ENCODE data around the gene RGL2.
"Not testable (repeated sequence)": the region's sequence is repeated elsewhere in the genome, so short reads cannot be mapped to it uniquely, and the experiment has no call there.

The RGL2 gene

GRCh38 chr6:33280539-33280938 lies 18.2 kb downstream of the RGL2 start:
- Histone ChIP-seq H3K27me3 (ENCODE audit: control insufficient read depth, insufficient read depth, low read length, poor library complexity, severe bottlenecking) (no peaks in the 10 kb centered on the region), H3K9me3 (ENCODE audit: control insufficient read depth, low read length) (no peaks in the 10 kb centered on the region), H3K4me3 (ENCODE audit: insufficient read depth, low read depth, low read length) (no peak overlapping the region), H3K27ac (ENCODE audit: insufficient read depth, low read depth, low read length, poor library complexity, severe bottlenecking) (no peak overlapping the region), H3K4me1 (ENCODE audit: control insufficient read depth, insufficient read depth, low read length) (no peaks in the 10 kb centered on the region), H3K36me3 (ENCODE audit: control insufficient read depth, insufficient read depth, low read length) (peaks cover 17% of the 10 kb centered on the region)
- 93 to 95% methylated on average over 6 of the region's 6 CpGs for WGBS, 2 experiments

- Histone ChIP-seq H3K4me3 (ENCODE audit: insufficient read depth, low read depth, low read length) (no peak overlapping the region), H3K27me3 (ENCODE audit: control insufficient read depth, insufficient read depth, low read length, poor library complexity, severe bottlenecking) (no peaks in the 10 kb centered on the region), H3K4me1 (ENCODE audit: control insufficient read depth, insufficient read depth, low read length) (peaks cover 5% of the 10 kb centered on the region), H3K9me3 (ENCODE audit: control insufficient read depth, low read length) (no peaks in the 10 kb centered on the region), H3K36me3 (ENCODE audit: control insufficient read depth, insufficient read depth, low read length) (peaks cover 21% of the 10 kb centered on the region), H3K27ac (ENCODE audit: insufficient read depth, low read depth, low read length, poor library complexity, severe bottlenecking) (no peak overlapping the region)
- 67 to 74% methylated on average over 5 of the region's 5 CpGs for WGBS, 2 experiments
Measured at GRCh38 chr6:33279971-33280511, 18.7 kb downstream of the RGL2 start.

DNA sequence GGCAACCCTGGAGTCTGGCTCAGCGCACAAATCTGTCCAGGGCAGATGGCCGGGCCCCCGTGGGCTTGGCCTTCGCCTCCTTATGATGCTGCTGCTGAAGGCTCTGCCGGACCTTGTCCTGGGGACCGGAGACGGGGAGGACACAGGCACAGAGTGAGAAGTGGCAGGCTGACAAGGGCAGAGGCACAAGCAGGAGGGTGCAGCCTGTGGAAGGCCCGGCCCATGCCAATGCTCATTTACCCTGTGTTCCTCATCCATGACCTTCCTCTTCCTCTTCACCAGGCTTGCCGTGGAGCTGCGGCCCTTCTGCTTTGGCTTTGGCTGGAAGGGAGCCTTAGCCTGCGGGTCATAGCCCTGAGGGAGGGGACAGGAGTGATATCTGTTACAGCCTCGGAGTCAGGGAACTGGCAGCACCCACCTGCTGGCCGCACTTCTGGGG lies 19.5 kb downstream of the RGL2 start:
- no peaks in the 10 kb centered on the region for H3K27me3 ChIP-seq (ENCODE audit: control insufficient read depth, insufficient read depth, low read length, poor library complexity, severe bottlenecking)
- H3K36me3 ChIP-seq (ENCODE audit: control insufficient read depth, insufficient read depth, low read length) = peaks cover 23% of the 10 kb centered on the region
- WGBS, 2 experiments = 94% methylated on average over 13 of the region's 13 CpGs

GRCh38 chr6:33278810-33279209 lies 19.9 kb downstream of the RGL2 start:
- Histone ChIP-seq H3K36me3 (ENCODE audit: control insufficient read depth, insufficient read depth, low read length) (peaks cover 20% of the 10 kb centered on the region), H3K4me1 (ENCODE audit: control insufficient read depth, insufficient read depth, low read length) (peaks cover 15% of the 10 kb centered on the region), H3K9me3 (ENCODE audit: control insufficient read depth, low read length) (no peaks in the 10 kb centered on the region), H3K27ac (ENCODE audit: insufficient read depth, low read depth, low read length, poor library complexity, severe bottlenecking) (no peak overlapping the region), H3K27me3 (ENCODE audit: control insufficient read depth, insufficient read depth, low read length, poor library complexity, severe bottlenecking) (no peaks in the 10 kb centered on the region), H3K4me3 (ENCODE audit: insufficient read depth, low read depth, low read length) (no peak overlapping the region)
- 89 to 91% methylated on average over 3 of the region's 3 CpGs for WGBS, 2 experiments

More for the DNA sequence above, 19.5 kb downstream of the RGL2 start:
- no peak overlapping the region for H3K27ac ChIP-seq (ENCODE audit: insufficient read depth, low read depth, low read length, poor library complexity, severe bottlenecking)
- no peak overlapping the region for H3K4me3 ChIP-seq (ENCODE audit: insufficient read depth, low read depth, low read length)
- H3K4me1 ChIP-seq (ENCODE audit: control insufficient read depth, insufficient read depth, low read length) = peaks cover 12% of the 10 kb centered on the region
- H3K9me3 ChIP-seq (ENCODE audit: control insufficient read depth, low read length) = no peaks in the 10 kb centered on the region

- no peak overlapping the region for H3K4me3 ChIP-seq (ENCODE audit: insufficient read depth, low read depth, low read length)
- H3K9me3 ChIP-seq (ENCODE audit: control insufficient read depth, low read length) = no peaks in the 10 kb centered on the region
- peaks cover 18% of the 10 kb centered on the region for H3K36me3 ChIP-seq (ENCODE audit: control insufficient read depth, insufficient read depth, low read length)
- H3K4me1 ChIP-seq (ENCODE audit: control insufficient read depth, insufficient read depth, low read length) = peaks cover 18% of the 10 kb centered on the region
- no peaks in the 10 kb centered on the region for H3K27me3 ChIP-seq (ENCODE audit: control insufficient read depth, insufficient read depth, low read length, poor library complexity, severe bottlenecking)
- 90 to 91% methylated on average over 9 of the region's 9 CpGs for WGBS, 2 experiments
- H3K27ac ChIP-seq (ENCODE audit: insufficient read depth, low read depth, low read length, poor library complexity, severe bottlenecking) = no peak overlapping the region
Measured at GRCh38 chr6:33278392-33278741, 20.4 kb downstream of the RGL2 start.

- WGBS, 2 experiments = 56 to 59% methylated on average over 39 of the region's 39 CpGs
- Histone ChIP-seq H3K9me3 (ENCODE audit: control insufficient read depth, low read length) (no peaks in the 10 kb centered on the region), H3K27ac (ENCODE audit: insufficient read depth, low read depth, low read length, poor library complexity, severe bottlenecking) (peak overlapping the region; percentile 86), H3K27me3 (ENCODE audit: control insufficient read depth, insufficient read depth, low read length, poor library complexity, severe bottlenecking) (no peaks in the 10 kb centered on the region), H3K4me3 (ENCODE audit: insufficient read depth, low read depth, low read length) (peak overlapping the region; percentile 56), H3K36me3 (ENCODE audit: control insufficient read depth, insufficient read depth, low read length) (peaks cover 21% of the 10 kb centered on the region), H3K4me1 (ENCODE audit: control insufficient read depth, insufficient read depth, low read length) (peaks cover 24% of the 10 kb centered on the region)
Measured at GRCh38 chr6:33277663-33278391, 20.9 kb downstream of the RGL2 start.

DNA sequence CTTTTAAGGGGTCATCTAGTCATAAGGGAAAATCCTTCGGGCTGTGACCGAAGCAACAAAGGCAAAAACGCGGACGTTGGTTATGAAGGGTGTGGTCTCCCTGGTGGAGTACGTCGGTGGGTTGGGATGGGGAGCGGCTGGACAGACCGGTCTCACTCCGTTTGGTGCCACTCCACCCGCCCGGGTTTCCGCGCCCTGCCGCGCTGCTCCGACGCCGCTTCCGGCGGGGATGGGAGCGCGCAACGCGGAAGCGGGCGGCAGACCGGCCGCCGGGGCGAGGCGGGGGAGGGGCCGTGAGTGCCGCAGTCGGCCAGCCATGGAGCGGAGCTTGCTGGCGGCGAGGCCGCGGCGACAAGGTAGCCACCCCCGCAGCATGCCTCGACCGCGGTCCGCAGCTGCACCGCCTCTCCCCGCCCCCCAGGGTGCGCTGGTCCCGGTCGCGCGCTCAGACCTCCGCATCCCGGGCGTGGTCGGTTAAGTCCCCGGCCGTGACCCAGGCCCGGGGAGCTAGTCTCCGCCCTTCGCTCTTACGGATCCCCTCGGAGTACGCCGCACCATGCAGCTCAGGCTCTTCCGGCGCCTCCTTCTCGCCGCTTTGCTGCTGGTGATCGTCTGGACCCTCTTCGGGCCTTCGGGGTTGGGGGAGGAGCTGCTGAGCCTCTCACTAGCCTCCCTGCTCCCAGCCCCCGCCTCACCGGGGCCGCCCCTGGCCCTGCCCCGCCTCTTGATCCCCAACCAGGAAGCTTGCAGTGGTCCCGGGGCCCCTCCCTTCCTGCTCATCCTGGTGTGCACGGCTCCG lies 21.7 kb downstream of the RGL2 start, which contains the start of gene B3GALT4:
Gene B3GALT4 (plus strand): TSS at position 260 of the 799 bp plus-strand sequence. CDS start 297 bp downstream, at position 557.
- Histone ChIP-seq H3K27ac (ENCODE audit: insufficient read depth, low read depth, low read length, poor library complexity, severe bottlenecking) (peak within 1 kb of the TSS; percentile 86), H3K4me3 (ENCODE audit: insufficient read depth, low read depth, low read length) (peak within 1 kb of the TSS; percentile 56), H3K27me3 (ENCODE audit: control insufficient read depth, insufficient read depth, low read length, poor library complexity, severe bottlenecking) (no peaks in the 10 kb centered on the region), H3K9me3 (ENCODE audit: control insufficient read depth, low read length) (no peaks in the 10 kb centered on the region), H3K4me1 (ENCODE audit: control insufficient read depth, insufficient read depth, low read length) (peaks cover 26% of the 10 kb centered on the region), H3K36me3 (ENCODE audit: control insufficient read depth, insufficient read depth, low read length) (peaks cover 21% of the 10 kb centered on the region)
- WGBS, 2 experiments = 1% methylated on average over 80 of the region's 80 CpGs

- peak overlapping the region; percentile 56 for H3K4me3 ChIP-seq (ENCODE audit: insufficient read depth, low read depth, low read length)
- no peaks in the 10 kb centered on the region for H3K9me3 ChIP-seq (ENCODE audit: control insufficient read depth, low read length)
- H3K27me3 ChIP-seq (ENCODE audit: control insufficient read depth, insufficient read depth, low read length, poor library complexity, severe bottlenecking) = no peaks in the 10 kb centered on the region
- H3K36me3 ChIP-seq (ENCODE audit: control insufficient read depth, insufficient read depth, low read length) = peaks cover 21% of the 10 kb centered on the region
- H3K4me1 ChIP-seq (ENCODE audit: control insufficient read depth, insufficient read depth, low read length) = peaks cover 26% of the 10 kb centered on the region
- H3K27ac ChIP-seq (ENCODE audit: insufficient read depth, low read depth, low read length, poor library complexity, severe bottlenecking) = peak overlapping the region; percentile 86
Measured at GRCh38 chr6:33276581-33276863, 22.2 kb downstream of the RGL2 start.

GRCh38 chr6:33275795-33276580 lies 22.8 kb downstream of the RGL2 start:
- H3K27ac ChIP-seq (ENCODE audit: insufficient read depth, low read depth, low read length, poor library complexity, severe bottlenecking); H3K9me3 ChIP-seq (ENCODE audit: control insufficient read depth, low read length); H3K27me3 ChIP-seq (ENCODE audit: control insufficient read depth, insufficient read depth, low read length, poor library complexity, severe bottlenecking): not testable (repeated sequence)
- Histone ChIP-seq H3K4me1 (ENCODE audit: control insufficient read depth, insufficient read depth, low read length) (peaks cover 26% of the 10 kb centered on the region), H3K36me3 (ENCODE audit: control insufficient read depth, insufficient read depth, low read length) (peaks cover 19% of the 10 kb centered on the region), H3K4me3 (ENCODE audit: insufficient read depth, low read depth, low read length) (peak overlapping the region; percentile 56)
- 84% methylated on average over 15 to 16 of the region's 16 CpGs for WGBS, 2 experiments
